Endometrium (tissue), 2 donors: Measurements from ENCODE around the gene SERPINB2.
A peak's percentile ranks its signal among the peaks of the same experiment; 100 is the strongest.

Source experiments
- FAIRE-seq: peaks from 2 replicates; lab custom pipeline; 2012; peaks lifted over from hg19 to GRCh38; lab: Jason Lieb, UNC
- donor health status: control.
- donor health status: control.

SERPINB2 gene, protein sequence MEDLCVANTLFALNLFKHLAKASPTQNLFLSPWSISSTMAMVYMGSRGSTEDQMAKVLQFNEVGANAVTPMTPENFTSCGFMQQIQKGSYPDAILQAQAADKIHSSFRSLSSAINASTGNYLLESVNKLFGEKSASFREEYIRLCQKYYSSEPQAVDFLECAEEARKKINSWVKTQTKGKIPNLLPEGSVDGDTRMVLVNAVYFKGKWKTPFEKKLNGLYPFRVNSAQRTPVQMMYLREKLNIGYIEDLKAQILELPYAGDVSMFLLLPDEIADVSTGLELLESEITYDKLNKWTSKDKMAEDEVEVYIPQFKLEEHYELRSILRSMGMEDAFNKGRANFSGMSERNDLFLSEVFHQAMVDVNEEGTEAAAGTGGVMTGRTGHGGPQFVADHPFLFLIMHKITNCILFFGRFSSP

GRCh38 chr18:63887424-63887823, at the start of gene SERPINB2:
Gene SERPINB2 (plus strand): TSS chr18:63887705. CDS start chr18:63891445, 3,740 bp downstream.
- FAIRE-seq = no peak

- no peak for FAIRE-seq
Observed at GRCh38 chr18:63843008-63843407, 44.5 kb upstream of the SERPINB2 start.

DNA sequence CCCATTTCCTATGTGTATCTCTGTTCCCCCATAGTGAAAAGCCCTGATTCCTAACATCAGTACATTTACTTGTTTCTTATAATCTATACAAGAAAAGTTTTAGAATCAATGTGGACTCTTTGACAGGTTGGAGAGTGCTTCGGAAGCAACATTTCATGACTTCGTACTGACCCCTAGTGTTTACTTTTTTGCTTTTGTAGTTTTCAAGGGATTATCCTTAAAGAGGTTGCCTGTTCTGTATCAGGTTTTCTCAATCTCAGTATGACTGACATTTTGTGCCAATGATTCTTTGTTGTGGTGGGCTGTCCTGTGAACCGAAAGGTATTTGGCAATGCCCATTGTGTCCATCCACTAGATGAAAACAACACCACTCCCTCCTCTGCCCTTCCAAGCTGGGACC, 43.3 kb upstream of the SERPINB2 start:
- FAIRE-seq = peak; percentile 78

GRCh38 chr18:63848159-63848558, 39.3 kb upstream of the SERPINB2 start:
- FAIRE-seq = peak; percentile 18

DNA sequence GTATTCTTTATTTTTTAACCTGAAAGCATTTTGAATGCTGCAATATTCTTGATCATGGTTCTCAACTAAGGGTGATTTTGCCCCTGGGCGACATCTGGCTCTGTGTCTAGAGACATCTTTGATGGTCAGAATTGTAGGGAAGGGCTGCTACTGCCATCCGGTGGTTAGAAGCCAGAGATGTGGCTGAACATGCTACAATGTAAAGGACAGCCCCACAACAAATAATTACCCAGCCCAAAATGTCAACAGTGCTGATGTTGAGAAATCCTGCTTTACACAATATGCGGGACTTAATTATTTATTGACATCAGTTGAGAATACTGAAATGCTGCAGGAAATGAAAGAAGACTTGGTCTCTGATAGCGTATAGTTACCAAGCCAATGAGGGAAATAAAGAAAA, 37.5 kb upstream of the SERPINB2 start:
- FAIRE-seq = no peak

DNA sequence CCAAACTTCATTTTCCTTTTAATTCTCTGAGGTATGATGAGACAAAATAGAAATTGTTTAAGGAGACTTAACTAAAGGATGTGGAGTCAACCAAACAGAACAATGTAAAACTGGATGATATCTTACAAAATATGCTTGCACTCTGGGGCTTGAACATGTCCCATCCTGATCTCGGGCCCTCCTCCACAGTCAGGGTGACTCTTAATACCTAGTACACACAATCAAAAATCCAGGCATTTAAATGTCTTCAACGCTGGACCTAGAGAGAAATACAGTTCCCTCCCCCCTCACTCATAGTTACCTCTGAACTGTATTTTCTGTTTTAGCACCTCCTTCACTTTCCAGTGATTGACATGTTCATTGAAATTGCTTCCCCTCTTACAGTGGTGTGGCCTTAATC, 36.9 kb upstream of the SERPINB2 start:
- FAIRE-seq = no peak

GRCh38 chr18:63858456-63858855, 29.0 kb upstream of the SERPINB2 start:
- no peak for FAIRE-seq

- no peak for FAIRE-seq
Observed at GRCh38 chr18:63859781-63860475, 27.6 kb upstream of the SERPINB2 start.

DNA sequence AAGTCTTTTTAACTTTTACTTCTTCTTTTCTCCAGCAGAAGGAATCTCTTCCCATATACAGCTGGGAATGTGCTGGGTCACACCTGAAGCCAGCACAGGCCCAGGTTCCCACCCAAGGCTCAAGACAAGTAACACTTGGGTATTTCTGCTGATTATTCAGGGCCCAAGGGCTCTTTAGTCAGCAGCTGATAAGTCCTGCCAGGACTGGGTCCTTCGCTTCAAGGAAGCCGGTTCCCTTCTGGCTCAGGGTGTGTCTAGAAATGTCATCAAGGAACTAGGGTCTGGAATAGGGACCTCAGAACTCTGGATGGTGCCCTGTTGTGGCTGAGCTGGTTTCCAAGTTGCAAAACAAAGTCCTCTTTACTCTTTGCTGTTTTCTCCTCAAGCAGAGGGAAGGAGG, 27.0 kb upstream of the SERPINB2 start:
- no peak for FAIRE-seq

DNA sequence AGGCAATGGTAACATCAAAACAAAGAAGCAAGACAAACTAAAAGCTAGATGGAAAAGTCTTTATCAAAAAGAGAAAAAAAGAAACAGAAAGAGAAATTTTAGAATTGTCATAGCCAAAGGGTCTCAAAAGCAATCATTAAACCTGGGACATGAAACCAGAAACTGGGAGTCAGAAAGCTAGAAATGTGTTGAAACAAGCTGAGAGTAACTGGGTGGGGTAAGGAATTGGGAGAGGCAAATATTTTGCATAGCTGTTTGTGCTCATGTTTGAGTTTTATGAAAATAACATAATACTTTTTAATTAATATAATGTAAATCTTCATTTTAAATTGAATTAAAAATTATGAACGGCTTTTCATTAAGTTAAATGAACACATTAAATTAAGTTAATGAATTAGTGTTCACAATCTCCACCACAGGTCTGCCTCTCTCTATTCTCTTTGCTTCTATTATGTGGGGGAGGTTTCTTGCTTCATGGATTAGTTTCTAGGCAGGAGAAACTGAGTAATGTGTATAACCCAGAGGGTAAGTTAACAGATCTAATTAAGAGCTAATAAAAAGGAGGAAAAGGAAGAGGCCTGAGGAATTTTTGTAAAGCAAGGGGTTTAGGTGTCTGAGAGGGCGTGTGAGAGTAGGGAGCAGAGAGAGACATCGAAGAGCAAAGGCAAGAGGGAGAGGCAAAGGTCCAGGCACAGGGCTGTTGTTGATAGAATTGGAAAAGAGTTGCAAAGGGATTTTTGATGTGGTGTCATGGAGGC, 20.0 kb upstream of the SERPINB2 start:
- no peak for FAIRE-seq

DNA sequence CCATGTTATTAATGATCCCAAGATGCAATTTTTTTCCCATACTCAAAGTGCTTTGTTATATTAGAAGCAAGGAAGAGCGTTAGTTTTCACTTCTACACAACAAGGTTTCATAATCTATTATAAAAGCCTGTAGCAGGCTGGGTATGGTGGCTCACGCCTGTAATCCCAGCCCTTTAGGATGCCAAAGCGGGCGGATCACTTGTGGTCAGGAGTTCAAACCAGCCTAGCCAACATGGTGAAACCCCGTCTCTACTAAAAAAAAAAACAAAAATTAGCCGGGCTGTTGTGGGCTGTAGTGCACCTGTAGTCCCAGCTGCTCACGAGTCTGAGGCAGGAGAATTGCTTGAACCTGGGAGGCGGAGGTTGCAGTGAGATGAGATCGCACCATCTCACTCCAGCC, 19.0 kb upstream of the SERPINB2 start:
- FAIRE-seq = no peak

DNA sequence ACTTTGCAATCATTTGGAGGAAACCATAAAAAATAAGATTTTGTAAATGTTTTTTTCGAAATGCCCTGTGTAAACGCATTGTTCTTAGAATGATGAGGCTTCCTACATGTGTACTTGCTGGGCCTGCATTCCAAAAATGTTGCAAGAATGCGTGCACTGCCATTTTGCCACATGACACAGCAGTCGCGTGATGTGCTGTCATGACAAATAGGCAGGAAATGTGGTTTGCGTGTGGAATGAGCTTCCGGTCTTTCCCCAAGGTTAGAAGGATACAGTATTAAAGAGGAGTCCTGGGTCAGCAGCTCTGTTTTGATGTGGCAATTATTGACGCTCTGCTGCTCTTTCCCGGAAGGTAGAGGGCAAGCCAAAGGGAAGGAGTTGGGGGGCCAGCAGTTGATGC, 18.1 kb upstream of the SERPINB2 start:
- FAIRE-seq = no peak

DNA sequence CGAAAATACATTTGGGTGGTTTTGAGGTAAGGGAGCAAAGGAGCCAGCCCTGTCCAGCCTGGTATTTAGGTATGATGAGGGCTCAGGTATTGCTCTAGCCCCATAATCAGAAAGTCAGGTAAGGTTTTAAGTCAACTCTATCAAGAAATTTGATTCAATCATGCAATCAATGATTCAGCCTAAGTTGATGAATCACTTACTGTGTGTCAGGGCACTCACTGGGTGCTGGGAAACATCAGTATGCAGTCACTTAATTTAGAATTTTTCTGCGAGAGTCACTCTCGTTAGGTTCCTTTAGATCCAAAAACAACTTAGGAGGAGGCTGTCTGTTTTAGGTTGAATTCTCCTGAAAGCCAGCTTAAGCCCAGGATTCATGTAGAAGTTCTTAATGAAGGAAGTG, 17.7 kb upstream of the SERPINB2 start:
- no peak for FAIRE-seq

DNA sequence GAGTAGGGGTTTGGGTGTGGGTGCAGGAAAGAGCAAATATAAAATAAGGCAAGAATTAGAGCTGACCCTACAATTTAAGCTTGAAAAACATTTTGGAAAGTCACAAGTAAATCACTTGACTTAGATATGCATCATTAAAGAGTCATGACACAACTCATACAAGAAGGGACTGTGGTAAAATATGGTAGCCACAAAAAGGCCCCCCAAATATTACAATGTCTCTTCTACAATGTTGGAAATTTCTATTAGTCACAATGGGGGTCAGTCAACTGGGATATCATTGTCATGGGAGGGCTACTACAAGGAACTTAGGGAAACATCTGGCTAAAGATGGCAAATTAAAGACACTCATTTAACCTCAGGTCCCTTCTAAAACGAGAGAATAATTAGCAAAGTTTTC, 15.7 kb upstream of the SERPINB2 start:
- FAIRE-seq = no peak

DNA sequence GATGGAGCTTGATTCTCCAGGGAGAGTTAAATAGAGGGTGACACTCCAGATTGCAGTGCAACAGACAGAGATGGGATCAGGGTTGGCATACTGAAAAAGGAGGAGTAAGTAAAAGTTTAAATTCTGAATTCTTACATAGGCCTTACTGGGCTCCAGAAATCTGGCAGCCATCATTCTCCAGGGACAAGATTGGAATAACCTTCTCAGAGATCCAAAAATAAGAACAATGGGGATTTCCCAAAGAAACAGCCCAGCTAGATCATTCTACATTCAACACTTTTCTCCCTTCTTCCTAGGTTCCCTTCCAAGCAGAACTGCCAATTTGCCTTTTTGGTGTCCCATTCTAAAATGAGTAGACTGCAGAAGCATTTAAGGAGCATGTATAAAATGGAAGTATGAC, 14.9 kb upstream of the SERPINB2 start:
- no peak for FAIRE-seq

GRCh38 chr18:63878343-63878742, 9.2 kb upstream of the SERPINB2 start:
- no peak for FAIRE-seq

- no peak for FAIRE-seq
Observed at GRCh38 chr18:63878925-63879324, 8.6 kb upstream of the SERPINB2 start.

- FAIRE-seq = no peak
Observed at GRCh38 chr18:63879709-63880108, 7.8 kb upstream of the SERPINB2 start.

GRCh38 chr18:63881851-63882250, 5.7 kb upstream of the SERPINB2 start:
- FAIRE-seq = no peak

- no peak for FAIRE-seq
Observed at GRCh38 chr18:63882333-63883141, 5.0 kb upstream of the SERPINB2 start.

GRCh38 chr18:63883617-63884016, 3.9 kb upstream of the SERPINB2 start:
- FAIRE-seq = no peak
